Mesenchymal stem cell (in vitro differentiated cells and primary cell): ENCODE data around the gene SMARCD2.
A peak's percentile ranks its signal among the peaks of the same experiment; 100 is the strongest.

ENCODE experiments used
- DNase-seq: peaks from one replicate; pipeline ENCODE4 v3.0.0-alpha.2; 2013
- H2AFZ ChIP-seq: one replicate; pipeline ENCODE4 v1.6.1; 2013; ENCODE audit warnings: low read depth, mild to moderate bottlenecking, control low read depth, inconsistent platforms, low read length, moderate library complexity
- H2AK5ac ChIP-seq: 2 replicates; pipeline ENCODE4 v1.6.1; 2013; ENCODE audit warnings: low read length, moderate library complexity, mild to moderate bottlenecking, inconsistent platforms; ENCODE audit not compliant: severe bottlenecking
- H2BK120ac ChIP-seq: one replicate; pipeline ENCODE4 v1.6.1; 2013; ENCODE audit warnings: low read depth, mild to moderate bottlenecking, inconsistent platforms, low read length, moderate library complexity
- H2BK12ac ChIP-seq, 2 experiments: one replicate each; pipeline ENCODE4 v1.6.1; 2013; ENCODE audit warnings: inconsistent platforms in 2 of 2, low read length in 2 of 2, mild to moderate bottlenecking in 2 of 2, moderate library complexity in 2 of 2, control low read depth in 1 of 2
- H2BK15ac ChIP-seq: one replicate; pipeline ENCODE4 v1.6.1; 2013; ENCODE audit warnings: mild to moderate bottlenecking, low read depth, inconsistent platforms; ENCODE audit not compliant: poor library complexity, severe bottlenecking
- H2BK5ac ChIP-seq: 2 replicates; pipeline ENCODE4 v1.6.1; 2013; ENCODE audit warnings: low read depth, mild to moderate bottlenecking, low read length, control low read depth, inconsistent platforms; ENCODE audit not compliant: poor library complexity, severe bottlenecking
- H3K14ac ChIP-seq, 2 experiments: one replicate each; pipeline ENCODE4 v1.6.1; 2013; ENCODE audit warnings: inconsistent platforms in 2 of 2, low read length in 2 of 2, control low read depth in 1 of 2, mild to moderate bottlenecking in 1 of 2, moderate library complexity in 1 of 2
- H3K18ac ChIP-seq, 2 experiments: one replicate each; pipeline ENCODE4 v1.6.1; 2013; ENCODE audit warnings: inconsistent platforms in 2 of 2, low read length in 2 of 2, control low read depth in 1 of 2, low read depth in 1 of 2, mild to moderate bottlenecking in 1 of 2
- H3K23ac ChIP-seq, 2 experiments: one replicate each; pipeline ENCODE4 v1.6.1; 2013; ENCODE audit warnings: inconsistent platforms in 2 of 2, low read length in 2 of 2, mild to moderate bottlenecking in 2 of 2, moderate library complexity in 2 of 2, control low read depth in 1 of 2
- H3K27ac ChIP-seq: 2 replicates; pipeline ENCODE4 v1.5.1; 2013; ENCODE audit warnings: mild to moderate bottlenecking, moderate library complexity, low read length, control low read depth, inconsistent platforms; ENCODE audit not compliant: poor library complexity, severe bottlenecking
- H3K27me3 ChIP-seq, 2 experiments: 2 replicates each; pipeline versions ENCODE4 v1.6.1 to v1.7.0; 2013; ENCODE audit warnings: low read length in 2 of 2, mild to moderate bottlenecking in 2 of 2, moderate library complexity in 2 of 2, control low read depth in 1 of 2, inconsistent platforms in 1 of 2; ENCODE audit not compliant: control insufficient read depth in 1 of 2, insufficient read depth in 1 of 2
- H3K36me3 ChIP-seq, 2 experiments: 2 replicates each; pipeline versions ENCODE4 v1.6.1 to v1.7.0; 2013; ENCODE audit warnings: low read length in 2 of 2, control low read depth in 1 of 2, inconsistent platforms in 1 of 2, low read depth in 1 of 2, mild to moderate bottlenecking in 1 of 2; ENCODE audit not compliant: insufficient read depth in 2 of 2, control insufficient read depth in 1 of 2
- H3K4ac ChIP-seq, 2 experiments: one replicate each; pipeline ENCODE4 v1.6.1; 2013; ENCODE audit warnings: inconsistent platforms in 2 of 2, low read length in 2 of 2, mild to moderate bottlenecking in 2 of 2, moderate library complexity in 2 of 2, control low read depth in 1 of 2, low read depth in 1 of 2
- H3K4me1 ChIP-seq: 2 replicates; pipeline ENCODE4 v1.6.1; 2013; ENCODE audit warnings: low read depth, low read length, control low read depth; ENCODE audit not compliant: control insufficient read depth, insufficient read depth
- H3K4me2 ChIP-seq: 2 replicates; pipeline ENCODE4 v1.6.1; 2013; ENCODE audit warnings: low read length, mild to moderate bottlenecking, inconsistent platforms; ENCODE audit not compliant: poor library complexity, severe bottlenecking
- H3K4me3 ChIP-seq, 2 experiments: 2 replicates each; pipeline versions ENCODE4 v1.5.1 to v1.7.0; 2013; ENCODE audit warnings: low read length in 2 of 2, mild to moderate bottlenecking in 2 of 2, control low read depth in 1 of 2, low read depth in 1 of 2; ENCODE audit not compliant: insufficient read depth in 1 of 2
- H3K79me1 ChIP-seq: replicated peaks from 2 replicates; pipeline ENCODE4 v1.6.1; 2013; ENCODE audit warnings: mild to moderate bottlenecking, control low read depth, low read length, inconsistent platforms; ENCODE audit not compliant: poor library complexity, severe bottlenecking
- H3K9ac ChIP-seq: 2 replicates; pipeline ENCODE4 v1.7.0; 2013; ENCODE audit warnings: mild to moderate bottlenecking, low read length, moderate library complexity
- H3K9me3 ChIP-seq: 2 replicates; pipeline ENCODE4 v1.7.0; 2013; ENCODE audit warnings: mild to moderate bottlenecking, low read length; ENCODE audit not compliant: control insufficient read depth
- H4K8ac ChIP-seq: one replicate; pipeline ENCODE4 v1.6.1; 2013; ENCODE audit warnings: inconsistent platforms, mild to moderate bottlenecking, low read length, moderate library complexity
- H4K91ac ChIP-seq: one replicate; pipeline ENCODE4 v1.6.1; 2013; ENCODE audit warnings: mild to moderate bottlenecking, low read length, inconsistent platforms
- WGBS: methylation state at CpG from one replicate; pipeline ENCODE4 v1.1.7; 2013; ENCODE audit warnings: mixed read lengths; 5-methylcytosine and 5-hydroxymethylcytosine counted together

SMARCD2 gene

GRCh38 chr17:63850401-63850800 is 7.9 kb upstream of the SMARCD2 start:
- Histone ChIP-seq H3K18ac (no peak overlapping the region), H2AFZ (no peak overlapping the region), H3K4me3 (no peak overlapping the region), H2BK15ac (no peak overlapping the region), H3K4ac (no peak overlapping the region), H3K14ac (no peak overlapping the region), H3K79me1 (no peaks in the 10 kb centered on the region), H3K4me1 (peaks cover 4% of the 10 kb centered on the region), H2BK120ac (no peak overlapping the region), H4K8ac (no peak overlapping the region), H3K27ac (no peak overlapping the region), H3K9ac (no peak overlapping the region), H3K4me2 (no peak overlapping the region), H2BK5ac (no peak overlapping the region), H3K27me3 (peaks cover 7% of the 10 kb centered on the region in 2 experiments), H3K9me3 (no peaks in the 10 kb centered on the region), H3K23ac (no peak overlapping the region), H4K91ac (no peak overlapping the region), H3K36me3 (no peaks in the 10 kb centered on the region), H2BK12ac (no peak overlapping the region), H2AK5ac (no peak overlapping the region)
- WGBS = 97% methylated on average over 9 of the region's 9 CpGs
- DNase-seq = no peak

- H3K27ac ChIP-seq = no peak overlapping the region
- no peaks in the 10 kb centered on the region for H3K9me3 ChIP-seq
- H2BK12ac ChIP-seq = peak overlapping the region in 1 of 2 experiments; percentile 7
- peak overlapping the region; percentile 5 for H4K91ac ChIP-seq
- H3K36me3 ChIP-seq = no peaks in the 10 kb centered on the region
- peak overlapping the region; percentile 70 for H2AFZ ChIP-seq
- peaks cover 4% of the 10 kb centered on the region for H3K4me1 ChIP-seq
- no peaks in the 10 kb centered on the region for H3K79me1 ChIP-seq
- no peak overlapping the region for H2AK5ac ChIP-seq
- DNase-seq = peak; percentile 82
- H3K27me3 ChIP-seq = no peaks in the 10 kb centered on the region
- peak overlapping the region; percentile 5 for H4K8ac ChIP-seq
- H3K4me2 ChIP-seq = no peak overlapping the region
- H2BK15ac ChIP-seq = no peak overlapping the region
- H2BK120ac ChIP-seq = peak overlapping the region; percentile 39
- H3K4ac ChIP-seq = peak overlapping the region in 1 of 2 experiments; percentile 4
- peak overlapping the region; percentile 84 for H3K9ac ChIP-seq
- H3K14ac ChIP-seq = no peak overlapping the region
- 49% methylated on average over 82 of the region's 82 CpGs for WGBS
- H3K4me3 ChIP-seq = peak overlapping the region in 1 of 2 experiments; percentile 57
- no peak overlapping the region for H3K23ac ChIP-seq
- H3K18ac ChIP-seq = peak overlapping the region; percentile 6 to 61
- no peak overlapping the region for H2BK5ac ChIP-seq
These were observed 6.6 kb upstream of the SMARCD2 start for GRCh38 chr17:63848834-63849689.

- DNase-seq = no peak
- Histone ChIP-seq H4K91ac (no peak overlapping the region), H2BK12ac (no peak overlapping the region), H3K9ac (no peak overlapping the region), H2BK15ac (no peak overlapping the region), H3K18ac (no peak overlapping the region), H2AK5ac (no peak overlapping the region), H3K27ac (no peak overlapping the region), H3K4me2 (no peak overlapping the region), H3K23ac (no peak overlapping the region), H4K8ac (no peak overlapping the region), H3K4me3 (no peak overlapping the region), H3K9me3 (no peaks in the 10 kb centered on the region), H3K14ac (no peak overlapping the region), H3K27me3 (no peaks in the 10 kb centered on the region), H3K4ac (no peak overlapping the region), H2BK5ac (no peak overlapping the region), H3K36me3 (no peaks in the 10 kb centered on the region), H2AFZ (no peak overlapping the region), H2BK120ac (no peak overlapping the region), H3K79me1 (no peaks in the 10 kb centered on the region), H3K4me1 (peaks cover 5% of the 10 kb centered on the region)
- WGBS = 64% methylated on average over 3 of the region's 3 CpGs
These were observed 5.2 kb upstream of the SMARCD2 start for GRCh38 chr17:63847525-63848249.

GRCh38 chr17:63845509-63845908 is 3.0 kb upstream of the SMARCD2 start:
- peaks cover 17% of the 10 kb centered on the region for H3K4me1 ChIP-seq
- WGBS = no CpG with 5 or more reads among the region's 1 CpG

More at GRCh38 chr17:63845509-63845908, 3.0 kb upstream of the SMARCD2 start:
- Histone ChIP-seq H2BK120ac (no peak overlapping the region), H3K9ac (no peak overlapping the region), H3K79me1 (no peaks in the 10 kb centered on the region), H2BK12ac (no peak overlapping the region), H3K4me2 (no peak overlapping the region), H2BK5ac (no peak overlapping the region), H3K9me3 (no peaks in the 10 kb centered on the region), H2BK15ac (no peak overlapping the region), H2AK5ac (no peak overlapping the region), H4K8ac (no peak overlapping the region), H4K91ac (no peak overlapping the region), H3K27ac (no peak overlapping the region), H3K4me3 (no peak overlapping the region), H3K18ac (no peak overlapping the region), H3K36me3 (no peaks in the 10 kb centered on the region), H3K14ac (no peak overlapping the region), H3K4ac (no peak overlapping the region), H3K23ac (no peak overlapping the region), H2AFZ (no peak overlapping the region), H3K27me3 (no peaks in the 10 kb centered on the region)
- no peak for DNase-seq
